Measurements from ENCODE around the gene CCDC106.

CCDC106 gene

DNA sequence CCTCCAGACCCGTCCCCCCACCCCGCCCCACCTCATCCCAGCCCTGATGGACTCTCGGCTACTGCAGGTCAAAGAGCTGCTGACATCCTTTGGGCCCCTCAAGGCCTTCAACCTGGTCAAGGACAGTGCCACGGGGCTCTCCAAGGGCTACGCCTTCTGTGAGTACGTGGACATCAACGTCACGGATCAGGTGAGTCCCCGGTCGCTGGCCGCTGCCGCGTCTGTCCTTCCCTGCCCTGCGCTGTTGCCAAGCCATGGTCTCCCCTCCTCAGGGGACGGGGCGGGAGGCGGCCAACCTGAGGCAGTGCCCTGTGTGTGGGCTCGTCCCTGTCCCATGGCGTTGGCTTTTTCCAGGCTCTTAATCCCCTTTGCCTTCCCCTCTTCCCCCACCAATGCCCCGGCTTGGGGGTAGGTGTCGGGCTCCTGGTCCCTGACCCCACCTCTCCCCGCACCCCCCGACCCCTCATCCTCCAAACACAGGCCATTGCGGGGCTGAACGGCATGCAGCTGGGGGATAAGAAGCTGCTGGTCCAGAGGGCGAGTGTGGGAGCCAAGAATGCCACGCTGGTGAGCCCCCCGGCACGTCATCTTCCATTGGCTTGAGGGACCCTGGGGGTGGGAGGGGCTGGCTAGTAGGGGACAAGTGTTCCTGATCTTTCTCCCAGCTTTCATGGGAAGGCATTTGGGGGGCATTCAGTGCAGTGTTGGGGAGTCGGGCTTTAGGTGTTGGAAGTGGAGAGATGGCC, 20.8 kb downstream of the CCDC106 start:
- no peak for DNase-seq (ENCODE audit: low read depth)

DNA sequence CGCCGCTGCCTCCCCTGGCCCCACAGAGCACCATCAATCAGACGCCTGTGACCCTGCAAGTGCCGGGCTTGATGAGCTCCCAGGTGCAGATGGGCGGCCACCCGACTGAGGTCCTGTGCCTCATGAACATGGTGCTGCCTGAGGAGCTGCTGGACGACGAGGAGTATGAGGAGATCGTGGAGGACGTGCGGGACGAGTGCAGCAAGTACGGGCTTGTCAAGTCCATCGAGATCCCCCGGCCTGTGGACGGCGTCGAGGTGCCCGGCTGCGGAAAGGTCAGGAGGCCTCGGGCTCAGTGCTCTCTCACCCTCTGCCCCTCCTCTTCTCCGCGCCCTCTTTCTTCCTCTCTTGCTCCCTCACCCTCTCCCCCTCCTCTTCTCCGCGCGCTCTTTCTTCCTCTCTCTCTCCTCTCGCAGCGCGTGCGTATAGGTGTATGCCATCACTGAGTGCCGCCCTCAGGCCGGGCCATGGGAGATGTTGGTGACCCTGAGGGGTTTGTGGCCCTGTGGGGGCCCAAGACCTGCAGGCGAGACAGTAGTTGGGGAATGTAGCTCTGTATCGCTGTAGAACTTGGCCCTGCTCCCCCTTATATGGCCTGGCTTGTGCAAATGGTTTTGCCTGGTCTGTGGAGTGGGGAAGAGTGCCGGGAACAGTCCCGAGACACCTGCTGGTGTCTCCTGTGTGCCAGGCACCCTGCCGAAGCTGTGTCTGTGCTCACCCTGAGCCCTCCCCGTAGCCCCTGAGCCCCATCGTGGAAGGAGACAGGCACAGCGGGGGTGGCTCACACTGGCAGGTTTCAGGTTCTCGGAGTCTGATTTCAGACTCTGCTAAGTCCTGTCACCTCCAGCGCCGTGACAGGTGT, 21.6 kb downstream of the CCDC106 start:
- DNase-seq (ENCODE audit: low read depth) = no peak

DNA sequence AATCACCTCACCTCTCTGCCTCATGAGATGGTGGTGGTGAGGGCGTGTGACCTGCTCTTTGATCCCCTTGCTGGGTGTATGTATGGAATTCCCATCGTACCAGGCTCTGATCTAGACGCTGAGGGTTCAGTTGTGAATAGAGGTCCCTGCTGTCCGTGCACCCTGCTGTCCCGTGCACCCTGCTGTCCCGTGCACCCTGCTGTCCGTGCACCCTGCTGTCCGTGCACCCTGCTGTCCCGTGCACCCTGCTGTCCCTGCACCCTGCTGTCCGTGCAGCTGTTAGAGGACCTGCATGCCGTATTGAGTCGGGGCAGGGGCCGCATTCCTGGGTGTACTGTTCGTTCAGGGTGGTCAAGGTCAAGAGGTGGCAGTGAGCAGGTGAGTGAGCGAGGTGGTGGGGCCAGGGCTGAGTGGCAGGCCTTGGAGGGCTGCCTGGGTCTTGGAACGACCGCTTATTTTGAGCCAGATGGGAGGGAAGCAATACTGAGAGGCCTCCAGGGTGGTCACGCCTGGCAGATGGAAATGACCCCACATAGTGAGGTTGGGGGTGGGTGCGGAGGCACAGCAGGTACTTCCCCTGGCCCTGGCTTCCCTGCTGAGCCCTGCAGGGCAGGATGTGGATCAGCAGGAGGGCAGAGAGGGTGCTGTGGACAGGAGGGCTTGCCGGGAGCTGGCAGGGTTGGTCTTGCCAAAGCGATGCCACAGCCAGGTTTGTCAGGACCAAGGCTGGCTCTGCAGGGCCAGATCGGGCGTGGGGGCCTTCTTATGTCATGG, 22.5 kb downstream of the CCDC106 start:
- no peak for DNase-seq (ENCODE audit: low read depth)

DNA sequence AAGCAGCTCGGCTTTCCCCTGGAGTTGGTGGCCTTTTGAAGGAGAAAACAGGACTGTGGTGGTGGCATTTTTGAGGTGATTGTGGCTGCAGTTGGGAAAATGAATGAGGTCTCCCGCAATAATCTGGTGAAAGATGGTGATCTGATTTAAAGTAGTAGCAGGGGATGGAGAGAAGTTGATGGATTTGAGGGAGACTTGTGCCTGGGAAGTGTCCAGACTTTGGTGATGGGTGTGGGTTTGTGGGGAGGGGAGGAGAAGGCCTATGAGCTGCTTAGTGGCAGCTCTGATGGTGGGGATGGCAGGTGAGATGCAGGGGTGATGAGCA, 23.0 kb downstream of the CCDC106 start:
- no peak for DNase-seq (ENCODE audit: low read depth)

DNA sequence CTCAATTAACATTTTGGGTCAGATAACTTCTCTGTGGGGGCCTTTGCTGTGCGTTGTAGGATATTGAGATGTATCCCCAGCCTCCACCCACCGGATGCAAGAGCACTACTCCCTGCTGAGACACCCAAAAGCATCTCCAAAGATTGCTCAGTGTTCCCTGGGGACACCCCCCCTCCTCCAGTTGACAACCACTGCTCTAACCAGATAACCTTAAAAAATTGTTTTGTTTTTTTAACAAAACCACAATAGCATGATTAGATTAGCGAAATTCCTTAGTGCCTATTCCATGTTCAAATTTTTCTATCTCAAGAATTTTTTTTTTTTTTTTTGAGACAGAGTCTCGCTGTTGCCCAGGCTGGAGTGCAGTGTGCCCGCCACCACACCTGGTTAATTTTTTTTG, 24.4 kb downstream of the CCDC106 start:
- DNase-seq (ENCODE audit: low read depth) = peak; percentile 75

DNA sequence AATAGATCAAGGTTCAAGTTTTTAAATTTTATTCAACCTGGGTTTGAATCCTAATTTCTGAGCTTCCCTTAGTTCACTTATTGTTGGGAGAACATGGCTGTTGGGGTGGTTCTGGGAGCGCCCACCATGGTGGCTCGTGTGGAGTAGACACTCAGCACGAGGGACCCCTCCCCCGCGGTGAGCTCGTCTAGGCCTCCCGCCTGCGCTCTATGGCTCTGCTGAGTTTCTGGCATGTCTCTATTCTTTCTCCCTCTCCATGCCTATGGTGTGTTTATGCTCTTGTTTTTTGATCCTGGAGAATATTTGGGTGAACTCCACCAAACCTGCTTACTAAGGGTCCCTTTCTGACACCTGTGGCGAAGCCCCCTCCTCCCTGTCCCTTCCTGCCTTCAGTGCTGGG, 25.5 kb downstream of the CCDC106 start:
- DNase-seq (ENCODE audit: low read depth) = no peak

DNA sequence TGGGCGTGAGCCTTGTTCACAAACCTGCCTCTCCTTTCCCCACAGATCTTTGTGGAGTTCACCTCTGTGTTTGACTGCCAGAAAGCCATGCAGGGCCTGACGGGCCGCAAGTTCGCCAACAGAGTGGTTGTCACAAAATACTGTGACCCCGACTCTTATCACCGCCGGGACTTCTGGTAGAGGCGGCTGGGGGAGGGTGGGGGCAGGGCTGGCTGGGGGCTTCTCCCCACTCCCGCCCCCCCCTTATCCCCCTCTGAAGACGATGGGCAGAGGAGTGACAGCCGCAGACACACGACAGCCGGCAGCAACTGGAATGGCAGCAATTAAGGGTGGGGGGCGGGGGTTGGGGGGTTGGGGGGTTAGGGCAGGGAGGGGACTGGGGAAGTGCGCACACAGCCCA, 25.9 kb downstream of the CCDC106 start:
- DNase-seq (ENCODE audit: low read depth) = no peak

DNA sequence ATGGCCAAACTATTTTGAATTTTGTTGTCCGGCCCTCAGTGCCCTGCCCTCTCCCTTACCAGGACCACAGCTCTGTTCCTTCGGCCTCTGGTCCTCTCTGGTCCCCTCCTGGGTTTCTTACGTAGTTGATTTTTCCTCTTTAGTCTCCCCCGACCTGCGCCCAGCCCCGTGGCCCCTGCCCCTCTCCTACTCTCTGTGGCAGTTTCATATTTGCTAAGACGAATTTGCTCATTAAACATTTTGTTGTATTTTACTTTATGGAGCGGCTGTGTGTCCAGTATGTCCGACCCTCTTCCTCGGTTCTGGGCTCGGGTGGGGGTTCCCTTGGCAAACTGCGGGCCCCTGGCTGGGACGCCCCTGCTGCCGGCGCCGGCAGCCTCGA, 26.4 kb downstream of the CCDC106 start:
- DNase-seq (ENCODE audit: low read depth) = no peak

DNA sequence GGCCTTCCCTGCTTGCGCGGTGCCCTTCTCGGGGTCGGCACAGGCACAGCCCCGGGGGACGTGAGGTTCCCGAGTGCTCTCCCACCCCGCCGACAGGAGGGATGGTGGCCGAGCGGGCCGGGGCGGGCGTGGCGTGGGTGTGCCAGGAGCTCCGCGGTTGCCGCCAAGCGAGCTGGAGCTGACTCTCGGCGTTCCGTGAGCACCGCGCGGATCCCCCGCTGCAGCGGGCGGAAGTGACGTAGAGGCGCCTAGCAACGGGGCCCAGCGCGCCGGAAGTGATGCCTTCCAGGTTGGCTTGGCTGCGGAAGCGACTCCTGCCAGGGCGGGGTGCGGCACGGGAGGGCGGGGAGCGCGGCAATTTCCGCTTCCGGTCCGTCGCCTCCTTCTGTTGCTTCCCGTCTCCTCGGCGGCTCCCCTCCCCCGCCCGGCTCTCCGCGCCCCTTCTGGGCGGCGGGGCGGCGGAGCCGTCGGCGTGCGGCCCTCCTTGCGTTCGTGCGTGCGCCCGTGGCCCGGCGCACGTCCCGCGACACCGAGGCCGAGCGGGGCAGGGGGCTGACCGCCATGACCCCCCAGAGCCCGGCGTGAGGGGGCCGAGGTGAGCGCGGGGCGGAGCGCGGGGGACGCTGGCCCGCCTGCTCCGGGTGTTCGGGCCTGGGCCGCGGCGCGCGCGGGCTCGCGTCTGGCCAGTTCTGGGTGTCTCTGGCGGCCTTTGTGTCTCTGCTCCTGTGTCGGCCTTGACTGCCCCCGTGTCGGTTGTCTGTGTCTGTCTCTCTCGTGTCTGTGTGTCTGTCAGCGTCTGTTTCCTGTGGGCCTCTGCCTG, 27.0 kb downstream of the CCDC106 start, which contains the start of gene EPN1:
TSS of gene EPN1 (plus strand) at position 386 of the 820 bp plus-strand sequence. CDS start 3,402 bp downstream, outside the sequence.
- DNase-seq (ENCODE audit: low read depth) = peak; percentile 94

DNA sequence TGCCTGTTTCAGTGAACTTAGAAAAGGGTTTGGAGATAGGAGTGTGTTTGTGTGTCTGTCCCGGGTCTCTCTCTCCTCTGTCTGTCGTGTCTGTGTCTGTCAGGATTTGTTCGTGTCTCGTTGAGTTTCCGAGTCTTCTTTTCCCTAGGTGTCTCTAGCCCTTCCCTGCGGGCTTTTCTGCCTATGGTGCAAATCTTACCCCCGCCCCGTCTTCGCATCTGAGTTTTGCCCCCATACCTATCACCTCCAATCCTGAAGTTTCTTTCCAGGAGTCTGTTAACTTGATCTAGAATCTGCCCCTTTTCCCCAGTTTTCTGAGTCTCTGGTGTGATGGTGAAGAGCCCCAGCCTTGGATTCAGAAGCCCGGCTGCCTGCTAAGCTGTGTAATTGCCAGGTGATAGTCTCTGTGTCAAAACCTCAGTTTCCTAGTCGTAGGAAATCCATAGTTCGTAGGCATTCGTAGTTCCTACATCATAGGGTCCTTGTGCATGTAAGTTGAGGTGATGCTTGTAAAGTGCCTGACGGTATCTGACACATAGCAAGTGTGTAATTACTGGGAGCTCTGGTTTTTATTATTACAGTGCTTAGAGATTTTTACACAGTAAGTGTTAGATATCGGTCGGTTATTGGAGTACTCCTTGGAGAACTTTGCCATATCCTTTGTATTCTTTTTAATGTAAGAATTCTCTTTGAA, 27.8 kb downstream of the CCDC106 start:
- no peak for DNase-seq (ENCODE audit: low read depth)

DNA sequence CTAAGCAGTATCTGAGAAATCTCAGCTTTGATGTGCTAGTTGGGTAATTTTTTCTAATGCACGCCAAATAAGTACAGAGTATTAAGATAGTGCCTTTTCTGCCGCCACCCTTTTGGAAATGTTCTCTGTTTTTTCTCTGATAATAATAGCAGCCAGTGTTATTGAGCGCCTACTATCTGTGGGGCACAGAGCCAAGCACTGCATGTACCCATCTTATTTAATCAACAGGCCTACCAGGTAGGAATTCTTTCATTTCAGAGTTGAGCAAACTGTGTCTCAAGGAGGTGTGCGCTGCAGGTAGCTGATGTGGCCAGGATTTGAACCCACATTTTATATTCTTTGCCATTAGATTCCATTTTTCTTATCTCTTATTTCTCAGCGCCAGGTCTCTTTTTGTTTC, 28.4 kb downstream of the CCDC106 start:
- no peak for DNase-seq (ENCODE audit: low read depth)

DNA sequence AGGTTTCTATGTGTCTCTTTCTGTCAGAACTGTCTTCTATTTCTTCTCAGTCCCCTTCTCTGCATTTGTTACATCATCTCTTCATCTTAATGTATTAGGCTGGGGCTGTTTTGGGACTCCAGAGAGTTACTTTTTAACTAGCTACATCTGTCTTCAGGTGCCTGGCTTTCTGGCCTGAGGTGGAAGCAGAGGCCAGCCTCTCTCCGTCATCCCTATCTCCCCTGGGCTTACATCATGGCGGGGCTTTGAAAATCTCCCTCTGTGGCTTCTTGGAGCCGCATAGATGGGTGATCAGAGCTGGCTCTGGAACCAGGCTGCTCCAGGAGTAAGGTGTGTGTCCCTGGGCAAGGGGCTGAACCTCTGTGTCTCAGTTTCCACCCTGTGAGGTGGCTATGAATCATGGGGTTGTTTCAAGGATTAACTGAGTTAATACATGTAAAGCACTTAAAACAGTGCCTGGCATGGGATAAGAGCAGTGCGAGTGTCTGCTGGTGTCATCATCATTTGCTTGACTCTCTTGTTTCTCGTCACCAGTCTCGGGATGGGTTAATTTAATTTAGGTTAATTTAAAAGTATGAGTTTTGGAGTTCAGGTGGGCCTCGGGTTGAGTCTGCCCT, 29.0 kb downstream of the CCDC106 start:
- DNase-seq (ENCODE audit: low read depth) = no peak

DNA sequence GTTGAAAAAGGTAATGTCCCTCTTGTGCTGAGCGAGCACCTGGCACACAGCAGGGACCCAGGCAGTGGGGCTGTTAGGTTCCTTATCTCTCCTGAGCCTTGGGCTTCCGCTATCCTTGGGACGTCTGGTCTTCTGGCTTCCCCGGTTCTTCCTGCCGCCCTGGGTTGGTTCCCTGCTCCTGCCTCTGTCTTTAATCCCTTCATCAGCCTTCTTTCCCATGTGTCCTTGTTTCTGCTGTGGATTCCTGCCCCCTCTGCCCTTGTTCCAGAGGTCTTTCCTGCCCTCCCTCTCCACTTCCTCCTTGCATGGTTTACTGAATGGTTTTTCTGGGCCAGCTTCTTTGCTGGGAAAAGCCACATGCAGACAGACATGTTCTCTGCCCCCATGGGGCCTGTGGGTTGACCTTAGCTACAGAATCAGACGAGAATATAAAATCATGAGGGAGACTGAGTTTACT, 29.6 kb downstream of the CCDC106 start:
- DNase-seq (ENCODE audit: low read depth) = no peak

DNA sequence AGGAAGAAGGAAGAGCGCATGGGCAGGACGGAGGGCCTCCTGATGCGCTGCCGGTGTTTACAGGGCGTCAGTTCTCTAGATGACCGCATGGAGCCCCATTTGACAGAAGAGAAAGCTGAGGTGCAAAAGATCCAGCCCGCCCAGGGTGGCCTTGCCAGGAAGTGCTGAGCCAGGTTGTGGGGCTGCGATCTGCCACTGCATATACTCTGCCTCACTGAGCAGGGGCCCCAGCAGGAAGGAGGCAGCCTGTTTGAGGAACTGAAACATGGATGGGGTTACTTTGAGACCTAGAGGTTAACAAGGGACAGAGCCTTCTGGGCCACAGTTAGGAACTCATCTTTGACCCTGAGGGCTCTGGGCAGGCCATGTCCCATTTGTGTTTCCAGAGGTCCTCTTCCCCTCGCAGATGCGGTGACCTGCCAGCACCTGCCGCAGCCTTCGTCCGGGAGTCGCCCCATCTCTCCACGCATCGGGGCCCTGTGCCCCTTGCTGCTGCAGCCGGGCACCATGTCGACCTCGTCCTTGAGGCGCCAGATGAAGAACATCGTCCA, 30.2 kb downstream of the CCDC106 start:
- DNase-seq (ENCODE audit: low read depth) = no peak

DNA sequence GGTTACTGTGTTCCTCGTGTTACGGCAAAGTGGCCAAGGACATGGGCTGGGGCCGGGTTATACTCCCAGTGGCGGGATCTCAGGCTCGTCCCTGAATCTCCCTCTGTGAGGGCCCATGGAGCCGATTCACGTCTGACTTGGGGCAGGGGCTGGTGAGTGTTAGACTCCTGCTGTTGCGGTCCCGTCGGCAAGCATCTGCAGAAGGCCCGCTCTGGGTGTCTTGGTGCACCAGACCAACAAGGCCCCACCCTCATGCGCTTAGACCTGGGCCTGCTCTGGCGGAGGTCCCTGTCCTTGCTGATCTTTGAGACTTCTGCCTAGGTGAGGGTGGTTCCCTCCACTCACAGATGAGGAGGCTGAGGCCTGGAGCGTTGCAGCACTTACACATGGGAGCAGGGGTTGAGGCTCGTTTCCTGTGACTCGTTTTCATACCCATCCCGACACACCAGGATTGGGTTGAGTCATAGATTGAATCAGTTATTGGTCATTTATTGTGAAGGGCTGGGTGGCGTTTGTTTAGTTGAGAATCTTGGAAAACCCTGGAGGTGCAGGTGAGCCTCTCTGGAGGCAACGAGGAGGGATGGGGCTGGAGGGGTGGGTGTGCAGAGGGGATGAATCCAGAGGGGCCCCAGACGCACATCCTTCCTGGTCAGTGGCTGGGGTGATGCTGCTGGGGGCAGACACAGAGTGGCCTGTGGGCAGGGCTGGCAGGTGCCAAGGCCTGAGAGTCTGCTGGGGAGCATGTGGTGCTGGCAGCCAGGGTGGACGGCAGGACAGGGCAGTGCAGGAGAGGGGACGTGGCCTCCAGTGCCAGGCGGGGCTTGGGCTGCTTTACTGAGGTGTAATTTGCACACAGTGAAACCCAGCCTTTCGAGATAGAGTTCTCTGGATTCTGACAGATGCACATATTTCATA, 31.6 kb downstream of the CCDC106 start:
- no peak for DNase-seq (ENCODE audit: low read depth)

DNA sequence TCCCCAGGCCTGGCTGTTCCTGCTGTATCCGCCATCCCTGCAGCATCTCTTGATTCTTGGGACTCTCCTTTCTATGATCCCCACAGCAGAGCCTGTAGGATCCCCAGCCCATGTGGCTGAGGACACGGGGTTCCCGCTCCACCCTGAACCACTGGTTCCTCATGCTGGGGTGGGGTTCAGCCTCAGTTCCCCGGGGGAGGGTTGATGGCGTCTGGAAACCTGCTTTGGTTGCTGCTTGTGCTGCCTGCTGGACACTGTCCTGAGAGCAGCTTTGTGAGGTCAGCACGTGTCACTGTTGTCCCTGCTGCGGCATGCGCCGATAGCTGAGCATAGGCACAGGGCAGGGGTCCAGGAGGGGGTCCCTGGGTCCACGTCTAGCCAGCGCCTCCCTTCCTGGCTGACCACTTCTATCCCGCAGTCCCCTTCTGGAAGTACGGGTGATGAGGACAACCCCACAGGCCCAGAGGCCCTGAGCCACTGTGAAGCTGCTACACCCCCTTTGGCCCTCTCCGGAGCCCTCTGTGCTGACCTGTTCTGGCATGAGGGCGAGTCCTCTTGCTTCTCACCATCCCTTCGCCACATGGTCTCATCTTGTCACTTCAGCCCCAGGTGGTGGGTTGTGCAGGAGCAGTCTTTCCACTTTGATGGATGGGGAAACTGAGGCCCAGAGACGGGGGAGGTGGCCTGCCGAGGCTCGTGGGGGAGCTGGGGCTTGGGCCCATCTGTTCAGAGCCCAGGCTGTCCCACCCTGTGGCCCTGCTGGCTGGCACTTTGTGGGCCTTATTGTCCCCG, 32.5 kb downstream of the CCDC106 start:
- DNase-seq (ENCODE audit: low read depth) = no peak

DNA sequence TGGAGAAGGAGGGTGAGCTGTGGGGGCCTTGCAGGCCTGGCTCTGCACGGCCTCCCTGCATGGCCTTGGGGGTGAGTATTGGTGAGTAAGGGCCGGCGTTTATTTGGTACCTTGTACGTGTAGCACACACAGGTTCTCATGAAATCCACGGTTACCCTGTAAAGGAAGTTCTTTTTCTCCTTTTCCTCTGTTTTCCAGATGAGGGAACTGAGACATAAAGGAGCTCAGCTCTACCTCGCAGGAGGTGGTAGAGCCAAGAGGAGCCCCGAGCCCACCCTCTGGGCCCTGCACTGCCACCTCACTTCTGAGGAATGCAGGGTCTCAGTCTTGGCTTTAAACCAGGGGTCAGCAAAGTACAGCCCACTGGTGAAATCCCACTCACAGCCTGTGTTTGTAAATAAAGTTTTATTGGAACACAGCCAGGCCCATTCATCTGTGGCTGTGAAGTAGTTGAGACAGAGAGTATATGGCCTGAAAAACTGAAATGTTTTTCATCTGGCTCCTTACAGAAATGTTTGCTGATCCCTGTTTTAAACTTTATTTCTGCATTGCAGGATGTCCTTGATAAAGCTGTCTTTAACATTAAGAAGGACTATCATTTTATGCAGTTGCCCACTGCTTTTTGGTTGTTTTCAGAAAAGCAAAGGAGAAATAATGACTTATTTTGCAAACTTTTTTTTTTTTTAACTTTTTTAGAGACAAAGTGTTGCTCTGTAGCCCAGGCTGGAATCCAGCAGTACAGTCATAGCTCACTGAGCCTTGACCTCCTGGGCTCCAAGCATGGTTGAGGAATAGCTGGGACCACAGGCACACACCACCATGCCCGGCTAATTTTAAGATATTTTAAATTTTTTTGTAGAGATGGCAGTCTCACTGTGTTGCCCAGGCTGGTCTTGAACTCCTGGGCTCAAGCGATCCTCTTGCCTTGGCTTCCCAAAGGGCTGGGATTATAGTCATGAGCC, 33.4 kb downstream of the CCDC106 start:
- no peak for DNase-seq (ENCODE audit: low read depth)
